RWPE1 (cell line): ENCODE results near the gene SLC6A7.

Experiments
- CTCF ChIA-PET: fragments of 350-600 bp; sonication (Branson Sonifier 250); formaldehyde crosslinking; extraction: SDS; loops from one replicate; lab custom pipeline; 2021; lab: Yijun Ruan, JAX
- POLR2A ChIA-PET: fragments of 400-600 bp; formaldehyde crosslinking; extraction: SDS; loops from one replicate; lab custom pipeline; 2020; ENCODE audit warnings: antibody characterized with exemption; ENCODE audit not compliant: low non-redundant PET; lab: Yijun Ruan, JAX
- DNase-seq: peaks from one replicate; pipeline ENCODE4 v3.0.0; 2012; ENCODE audit warnings: low spot score
- H3K27ac ChIP-seq: fragments of 450-650 bp; 2 replicates; pipeline ENCODE4 v1.5.1; 2017
- CTCF ChIP-seq: fragments of 450-650 bp; conservative IDR thresholded peaks from 2 replicates; pipeline ENCODE4 v1.5.1; 2017; ENCODE audit warnings: low read depth, mild to moderate bottlenecking

SLC6A7 gene

GRCh38 chr5:150258130-150258529 lies 68.3 kb downstream of the SLC6A7 start:
- DNase-seq: no peak
- ChIA-PET CTCF (interaction anchor here (0.7 to 1.5 kb wide), 2 partner anchors 93 to 107 kb away, joined by 3 read pairs; no protein-coding TSS in a partner anchor), POLR2A (no interaction called here)
- no peak overlapping the region for H3K27ac ChIP-seq
- TF ChIP-seq CTCF: no peak
